ENCODE data around the gene ST6GALNAC1. TPM values are rescaled to one million over a fixed set of nuclear protein-coding genes. Genes with fewer than 3 reads are reported as not detected.

Gene ST6GALNAC1
- total RNA-seq, 5 donors from 2014 or later (not counting 1 experiment from before 2014, with no cell fraction given), result 2.6 to 20.5 (median 6.6) TPM

- ATAC-seq (replicated peaks in 1 of 4) (no peak), DNase-seq (no peak)
- Mint-ChIP-seq H3K36me3 (peaks cover 6% of the 10 kb centered on the region), H3K27me3 (peaks cover 37 to 50% of the 10 kb centered on the region in 2 donors), H3K4me3 (peak overlapping the region; percentile 19 to 28 (median 21)), H3K27ac (no peak overlapping the region), H3K4me1 (peaks cover 6 to 17% (median 14%) of the 10 kb centered on the region in 3 donors), H3K9me3 (no peaks in the 10 kb centered on the region)
- Histone ChIP-seq H3K27me3 (replicated peaks in 1 of 2; ENCODE audit: control insufficient read depth in 2 of 2, extremely low read depth in 1 of 2, insufficient read depth in 2 of 2, low read length in 1 of 2) (peaks cover 11 to 58% of the 10 kb centered on the region in 2 experiments), H3K4me3 (ENCODE audit: control insufficient read depth in 1 of 2, extremely low read depth in 1 of 2, low read length in 1 of 2) (no peak overlapping the region), H3K27ac (ENCODE audit: low read length) (no peak overlapping the region), H3K4me1 (ENCODE audit: control insufficient read depth in 1 of 2, extremely low read depth in 1 of 2, insufficient read depth in 2 of 2, low read length in 2 of 2) (peaks cover 6 to 26% of the 10 kb centered on the region in 2 experiments), H3K9me3 (no peaks in the 10 kb centered on the region), H3K36me3 (ENCODE audit: control insufficient read depth in 2 of 2, extremely low read depth in 1 of 2, insufficient read depth in 1 of 2, low read length in 1 of 2) (no peaks in the 10 kb centered on the region)
- ChIA-PET CTCF (interaction anchor here in 1 of 2 donors (0.5 kb wide), 1 partner anchor 28 kb away, joined by 7 read pairs; no protein-coding TSS in a partner anchor), POLR2A (no interaction called here)
Observed at GRCh38 chr17:76588182-76588581, 55.4 kb downstream of the ST6GALNAC1 start.

- Mint-ChIP-seq H3K4me1 (peaks cover 6 to 17% (median 14%) of the 10 kb centered on the region in 3 donors), H3K4me3 (peak overlapping the region; percentile 3 to 32 (median 17)), H3K9me3 (no peaks in the 10 kb centered on the region), H3K27ac (no peak overlapping the region), H3K36me3 (peaks cover 6% of the 10 kb centered on the region), H3K27me3 (peaks cover 40 to 52% of the 10 kb centered on the region in 2 donors)
- H3K36me3 ChIP-seq (ENCODE audit: control insufficient read depth in 2 of 2, extremely low read depth in 1 of 2, insufficient read depth in 1 of 2, low read length in 1 of 2), result no peaks in the 10 kb centered on the region
- ChIA-PET POLR2A (no interaction called here), CTCF (interaction anchor here in 1 of 2 donors (1.0 to 1.5 kb wide), 3 partner anchors 29 to 64 kb away, joined by 3 to 5 read pairs (median 3); no protein-coding TSS in a partner anchor)
- H3K9me3 ChIP-seq, result no peaks in the 10 kb centered on the region
- no peak for ATAC-seq (replicated peaks in 1 of 4)
- DNase-seq, result peak in 1 of 35 experiments; percentile 27
- H3K4me1 ChIP-seq (ENCODE audit: control insufficient read depth in 1 of 2, extremely low read depth in 1 of 2, insufficient read depth in 2 of 2, low read length in 2 of 2), result peaks cover 6 to 26% of the 10 kb centered on the region in 2 experiments
- 32% methylated on average over 12 of the region's 17 CpGs for WGBS (ENCODE audit: insufficient coverage)
- H3K27me3 ChIP-seq (replicated peaks in 1 of 2; ENCODE audit: control insufficient read depth in 2 of 2, extremely low read depth in 1 of 2, insufficient read depth in 2 of 2, low read length in 1 of 2), result peaks cover 11 to 55% of the 10 kb centered on the region in 2 experiments
- H3K27ac ChIP-seq (ENCODE audit: low read length), result no peak overlapping the region
- no peak overlapping the region for H3K4me3 ChIP-seq (ENCODE audit: control insufficient read depth in 1 of 2, extremely low read depth in 1 of 2, low read length in 1 of 2)
Observed at GRCh38 chr17:76586741-76587487, 56.6 kb downstream of the ST6GALNAC1 start.

- POLR2A ChIA-PET, result interaction anchor here (0.5 to 0.7 kb wide), 3 partner anchors 9 to 344 kb away, joined by 3 to 4 read pairs (median 3); no protein-coding TSS in a partner anchor
- ATAC-seq (replicated peaks in 1 of 4) (peak; percentile 75 to 79 (median 78)), DNase-seq (peak in 24 of 35 experiments; percentile 9 to 69 (median 34))
- H3K4me3 Mint-ChIP-seq, result peak within 1 kb of the TSS; percentile 57 to 76 (median 73)
- H3K4me1 Mint-ChIP-seq, result peaks cover 6 to 17% (median 14%) of the 10 kb centered on the region in 3 donors
- H3K9me3 Mint-ChIP-seq, result no peaks in the 10 kb centered on the region
- 1% methylated on average over 75 of the region's 84 CpGs for WGBS (ENCODE audit: insufficient coverage)
- H3K36me3 Mint-ChIP-seq, result peaks cover 6% of the 10 kb centered on the region
- H3K27me3 ChIP-seq (replicated peaks in 1 of 2; ENCODE audit: control insufficient read depth in 2 of 2, extremely low read depth in 1 of 2, insufficient read depth in 2 of 2, low read length in 1 of 2), result peaks cover 11 to 55% of the 10 kb centered on the region in 2 experiments
- H3K27me3 Mint-ChIP-seq, result peaks cover 37 to 50% of the 10 kb centered on the region in 2 donors
- peaks cover 6 to 26% of the 10 kb centered on the region in 2 experiments for H3K4me1 ChIP-seq (ENCODE audit: control insufficient read depth in 1 of 2, extremely low read depth in 1 of 2, insufficient read depth in 2 of 2, low read length in 2 of 2)
- no peaks in the 10 kb centered on the region for H3K9me3 ChIP-seq
- CTCF ChIA-PET, result interaction anchor here in 1 of 2 donors (0.6 to 1.5 kb wide), 4 partner anchors 28 to 167 kb away, joined by 3 to 5 read pairs (median 3); no protein-coding TSS in a partner anchor
- no peaks in the 10 kb centered on the region for H3K36me3 ChIP-seq (ENCODE audit: control insufficient read depth in 2 of 2, extremely low read depth in 1 of 2, insufficient read depth in 1 of 2, low read length in 1 of 2)
- H3K27ac Mint-ChIP-seq, result no peak within 1 kb of the TSS
- H3K4me3 ChIP-seq (ENCODE audit: control insufficient read depth in 1 of 2, extremely low read depth in 1 of 2, low read length in 1 of 2), result peak within 1 kb of the TSS; percentile 47 to 58
- no peak within 1 kb of the TSS for H3K27ac ChIP-seq (ENCODE audit: low read length)
Observed at GRCh38 chr17:76585649-76586593, 57.6 kb downstream of the ST6GALNAC1 start, which contains the start of gene ST6GALNAC2. Gene ST6GALNAC2, minus strand, starts transcription at chr17:76585860. Its CDS starts 52 bp downstream, at chr17:76585808.

- Histone ChIP-seq H3K4me3 (ENCODE audit: control insufficient read depth in 1 of 2, extremely low read depth in 1 of 2, low read length in 1 of 2) (peak overlapping the region; percentile 47 to 58), H3K4me1 (ENCODE audit: control insufficient read depth in 1 of 2, extremely low read depth in 1 of 2, insufficient read depth in 2 of 2, low read length in 2 of 2) (peaks cover 6 to 26% of the 10 kb centered on the region in 2 experiments), H3K9me3 (no peaks in the 10 kb centered on the region), H3K27me3 (replicated peaks in 1 of 2; ENCODE audit: control insufficient read depth in 2 of 2, extremely low read depth in 1 of 2, insufficient read depth in 2 of 2, low read length in 1 of 2) (peaks cover 11 to 53% of the 10 kb centered on the region in 2 experiments), H3K27ac (ENCODE audit: low read length) (no peak overlapping the region), H3K36me3 (ENCODE audit: control insufficient read depth in 2 of 2, extremely low read depth in 1 of 2, insufficient read depth in 1 of 2, low read length in 1 of 2) (no peaks in the 10 kb centered on the region)
- Mint-ChIP-seq H3K9me3 (no peaks in the 10 kb centered on the region), H3K27ac (no peak overlapping the region), H3K4me1 (peaks cover 6 to 17% (median 14%) of the 10 kb centered on the region in 3 donors), H3K4me3 (peak overlapping the region; percentile 57 to 76 (median 73)), H3K36me3 (peaks cover 6% of the 10 kb centered on the region), H3K27me3 (peaks cover 37 to 50% of the 10 kb centered on the region in 2 donors)
- ChIA-PET CTCF (interaction anchor here in 1 of 2 donors (1.5 kb wide), 1 partner anchor 28 kb away, joined by 5 read pairs; no protein-coding TSS in a partner anchor), POLR2A (interaction anchor here in 1 of 2 donors (0.6 kb wide), 3 partner anchors 22 to 1198 kb away, joined by 3 to 8 read pairs (median 4); no protein-coding TSS in a partner anchor)
- peak in 2 of 35 experiments; percentile 9 to 33 for DNase-seq
- ATAC-seq (replicated peaks in 1 of 4), result peak in 2 of 4 experiments; percentile 29 to 43
- WGBS (ENCODE audit: insufficient coverage), result 1% methylated on average over 53 of the region's 62 CpGs
Observed at GRCh38 chr17:76585033-76585648, 58.4 kb downstream of the ST6GALNAC1 start.

GRCh38 chr17:76584427-76585032 is 59.0 kb downstream of the ST6GALNAC1 start:
- Mint-ChIP-seq H3K36me3 (peaks cover 6% of the 10 kb centered on the region), H3K9me3 (no peaks in the 10 kb centered on the region), H3K27me3 (peaks cover 35 to 46% of the 10 kb centered on the region in 2 donors), H3K4me3 (peak overlapping the region; percentile 57 to 76 (median 73)), H3K27ac (no peak overlapping the region), H3K4me1 (peaks cover 6 to 17% (median 17%) of the 10 kb centered on the region in 3 donors)
- Histone ChIP-seq H3K9me3 (no peaks in the 10 kb centered on the region), H3K4me1 (ENCODE audit: control insufficient read depth in 1 of 2, extremely low read depth in 1 of 2, insufficient read depth in 2 of 2, low read length in 2 of 2) (peaks cover 6 to 26% of the 10 kb centered on the region in 2 experiments), H3K36me3 (ENCODE audit: control insufficient read depth in 2 of 2, extremely low read depth in 1 of 2, insufficient read depth in 1 of 2, low read length in 1 of 2) (no peaks in the 10 kb centered on the region), H3K27me3 (replicated peaks in 1 of 2; ENCODE audit: control insufficient read depth in 2 of 2, extremely low read depth in 1 of 2, insufficient read depth in 2 of 2, low read length in 1 of 2) (peaks cover 11 to 51% of the 10 kb centered on the region in 2 experiments), H3K4me3 (ENCODE audit: control insufficient read depth in 1 of 2, extremely low read depth in 1 of 2, low read length in 1 of 2) (peak overlapping the region; percentile 47 to 58), H3K27ac (ENCODE audit: low read length) (no peak overlapping the region)
- ATAC-seq (replicated peaks in 1 of 4) (peak in 2 of 4 experiments; percentile 6 to 8), DNase-seq (no peak)
- WGBS (ENCODE audit: insufficient coverage), result 56% methylated on average over 7 of the region's 17 CpGs
- ChIA-PET CTCF (no interaction called here), POLR2A (interaction anchor here in 1 of 2 donors (0.6 kb wide), 3 partner anchors 22 to 1197 kb away, joined by 3 to 8 read pairs (median 4); no protein-coding TSS in a partner anchor)

Data from T-cell (primary cell).